SKM-1 (cell line): ENCODE measurements around the gene ABCD2.
"Not testable (repeated sequence)": the region's sequence is repeated elsewhere in the genome, so short reads cannot be mapped to it uniquely, and the experiment has no call there.

Experiments used
- DNase-seq: peaks from one replicate; lab custom pipeline; 2025; ENCODE audit not compliant: unreplicated experiment; lab: John Stamatoyannopoulos, UW

The ABCD2 gene

DNA sequence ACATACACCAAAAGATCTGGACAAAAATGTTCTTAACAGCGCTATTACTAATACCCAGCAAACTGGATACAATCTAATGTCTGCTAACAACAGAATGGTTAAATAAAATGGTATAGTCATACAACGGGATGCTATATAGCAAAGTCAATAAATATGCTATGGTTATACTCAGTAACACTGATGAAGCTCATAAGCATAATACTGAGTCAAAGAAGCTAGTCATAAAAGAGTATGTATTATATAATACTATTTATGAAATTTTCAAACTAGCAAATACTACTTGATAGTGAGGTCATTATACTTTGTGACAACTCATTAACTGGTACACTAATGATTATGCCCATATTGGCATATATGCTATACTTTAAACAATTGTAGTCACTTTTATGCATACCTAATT is 7.4 kb downstream of the ABCD2 start:
- DNase-seq, result no peak

DNA sequence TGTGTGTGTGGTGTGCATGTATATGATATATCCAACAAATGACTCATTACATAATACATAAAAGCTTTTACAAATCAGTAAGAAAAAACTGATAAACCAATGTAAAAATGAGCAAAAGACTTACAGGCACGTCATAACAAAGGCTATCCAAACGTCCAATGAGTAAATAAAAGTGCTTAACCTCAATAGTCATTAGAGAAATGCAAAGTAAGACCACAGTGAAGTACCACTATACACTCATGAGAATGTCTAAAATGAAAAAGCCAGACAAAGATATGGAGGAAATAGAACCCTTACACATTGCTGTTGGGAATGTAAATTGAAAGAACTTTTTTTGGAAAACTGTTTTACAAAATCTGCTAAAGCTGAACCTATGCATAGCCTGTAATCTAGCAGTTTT is 7.8 kb downstream of the ABCD2 start:
- no peak for DNase-seq

DNA sequence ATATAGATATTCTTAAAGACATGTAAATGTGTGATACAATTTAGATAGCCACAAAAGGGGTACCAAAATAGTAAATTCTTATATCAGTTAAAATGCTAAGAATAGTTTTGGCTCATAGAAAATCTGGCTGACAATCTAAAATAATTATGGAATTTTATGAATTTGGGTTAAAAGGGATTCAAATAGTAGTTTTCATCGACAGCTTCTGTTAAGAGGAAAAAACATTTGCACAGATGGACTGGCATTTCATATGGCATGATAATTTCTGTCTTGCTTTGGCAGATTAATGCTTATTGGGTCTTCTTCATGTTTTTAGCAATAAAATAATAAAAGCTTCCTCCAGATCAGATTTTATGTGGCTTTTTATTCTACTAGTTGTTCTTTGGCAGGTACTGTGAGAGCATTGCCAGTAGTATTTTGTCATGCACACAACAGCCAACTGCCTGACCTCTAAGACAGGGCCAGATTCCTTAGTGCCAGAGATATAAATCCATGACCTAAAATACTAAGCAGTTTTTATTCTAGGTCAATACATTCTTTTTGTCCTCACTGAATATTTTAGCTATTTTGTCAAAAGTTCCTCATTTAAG is 9.1 kb downstream of the ABCD2 start:
- no peak for DNase-seq

DNA sequence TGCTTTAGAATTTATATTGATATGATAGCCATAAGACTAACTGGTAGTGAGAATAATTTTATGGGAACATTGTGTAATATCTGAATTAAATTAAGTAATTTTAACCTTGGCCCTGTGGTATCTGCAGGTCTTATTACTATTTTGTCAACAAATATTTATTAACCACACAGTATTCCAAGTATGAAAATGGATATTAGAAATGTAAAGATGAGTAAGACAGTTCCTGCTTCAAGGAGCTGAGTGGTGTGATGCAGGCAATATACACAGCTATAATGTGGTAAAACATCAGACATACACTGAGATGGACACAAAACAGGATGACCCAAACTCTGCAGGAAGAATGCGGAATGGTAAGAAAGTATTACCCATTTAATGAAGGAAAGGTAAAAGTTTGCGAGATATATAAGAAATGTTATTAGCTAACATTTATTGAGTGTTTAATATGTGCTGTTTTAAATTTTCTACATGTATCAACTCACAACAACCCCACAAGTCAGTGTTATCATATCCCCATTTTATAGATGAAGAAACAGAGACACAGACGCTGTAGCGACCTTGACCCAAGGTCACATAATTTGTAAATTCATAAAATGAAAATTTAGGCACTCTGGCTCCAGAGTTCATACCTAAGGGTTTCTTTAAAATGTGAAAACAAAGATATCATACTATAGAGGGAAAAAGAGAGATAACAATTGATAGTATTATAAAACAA is 12.7 kb downstream of the ABCD2 start:
- no peak for DNase-seq

DNA sequence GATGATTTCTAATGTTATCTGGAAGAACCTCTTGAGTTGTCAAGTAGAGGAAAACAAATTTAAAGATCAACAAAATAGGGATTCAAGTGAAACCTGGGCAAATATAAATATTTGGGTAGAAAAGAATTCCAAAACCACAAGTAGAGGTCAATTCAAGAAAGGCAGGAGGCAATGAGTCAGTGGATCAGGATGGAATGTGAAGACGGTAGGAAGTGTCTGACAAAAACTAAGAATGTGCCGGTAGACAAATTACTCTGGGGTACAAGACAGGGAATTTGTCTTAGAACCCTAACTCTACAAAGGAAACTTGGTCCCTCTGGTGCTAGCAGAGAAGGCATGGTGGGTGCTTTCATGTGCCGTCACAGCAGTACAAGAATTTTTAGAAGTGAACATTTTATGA is 13.6 kb downstream of the ABCD2 start:
- no peak for DNase-seq

DNA sequence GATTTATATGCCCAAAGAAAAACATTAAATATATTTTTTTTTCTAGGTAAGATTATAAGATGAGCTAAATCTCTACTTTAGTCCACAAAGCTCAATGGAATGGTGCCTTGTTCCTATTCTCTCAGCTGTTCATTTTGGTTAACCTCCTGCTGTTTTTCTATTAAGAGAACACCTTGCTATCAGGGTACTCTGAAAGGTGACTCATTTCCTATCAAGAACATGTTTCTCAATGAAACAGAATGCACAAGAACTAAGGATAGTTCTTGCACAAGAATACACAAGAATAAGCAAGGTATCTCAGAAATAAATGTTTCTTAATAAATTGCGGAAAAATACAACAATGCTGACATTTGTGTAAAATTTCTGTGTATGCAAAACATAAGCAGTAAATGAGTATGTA is 14.1 kb downstream of the ABCD2 start:
- no peak for DNase-seq

DNA sequence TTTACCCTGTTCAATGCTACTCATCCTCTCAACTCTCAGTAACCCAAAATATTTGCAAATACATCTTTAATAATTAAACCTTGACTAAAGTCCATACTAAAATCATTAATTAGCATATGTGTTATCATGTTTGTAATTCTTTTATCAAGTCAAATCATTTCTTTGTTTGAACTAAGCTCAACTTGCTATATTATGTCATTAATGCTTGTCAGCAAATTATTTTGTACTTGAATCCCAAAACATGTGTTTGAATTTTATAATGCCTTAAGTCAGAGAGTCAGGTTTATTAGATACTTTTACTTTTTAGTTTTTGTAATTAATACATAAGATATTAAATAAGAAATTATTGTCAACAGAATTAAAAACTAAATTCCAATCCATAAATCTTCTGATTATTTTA is 16.5 kb downstream of the ABCD2 start:
- no peak for DNase-seq

DNA sequence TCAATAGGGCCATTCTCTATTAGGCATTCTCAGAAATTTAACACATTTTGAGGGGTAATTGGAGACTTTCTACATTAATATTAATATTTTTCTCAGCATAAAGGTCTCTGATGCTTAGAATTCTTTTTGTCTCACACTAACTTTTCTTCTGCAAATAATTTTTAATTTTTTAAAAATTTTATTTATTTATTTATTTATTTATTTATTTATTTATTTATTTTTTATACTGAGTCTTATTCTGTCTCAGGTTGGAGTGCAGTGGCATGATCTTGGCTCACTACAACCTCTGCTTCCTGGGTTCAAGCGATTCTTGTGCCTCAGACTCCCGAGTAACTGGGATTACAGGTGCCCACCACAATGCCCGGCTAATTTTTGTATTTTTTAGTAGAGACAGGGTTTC is 17.7 kb downstream of the ABCD2 start:
- DNase-seq, result not testable (repeated sequence)

DNA sequence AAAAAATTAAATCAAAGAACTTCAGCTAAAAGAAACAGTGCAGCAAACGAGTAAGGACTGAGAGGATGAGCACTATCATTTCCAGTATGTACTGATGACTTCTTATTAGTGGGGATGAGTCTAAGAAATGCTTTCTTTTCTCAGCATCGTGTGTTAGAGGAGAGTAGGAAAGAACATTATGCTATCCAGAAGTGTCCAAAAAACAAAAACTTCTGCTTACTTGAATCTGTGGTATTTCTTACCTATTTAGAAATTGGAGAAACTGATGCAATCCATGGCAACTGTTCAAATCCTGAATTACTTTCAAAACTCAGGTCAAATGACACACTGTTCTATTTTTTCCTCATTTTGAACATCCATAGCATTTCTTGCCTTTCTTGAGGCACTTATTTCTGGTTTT is 23.7 kb downstream of the ABCD2 start:
- no peak for DNase-seq

DNA sequence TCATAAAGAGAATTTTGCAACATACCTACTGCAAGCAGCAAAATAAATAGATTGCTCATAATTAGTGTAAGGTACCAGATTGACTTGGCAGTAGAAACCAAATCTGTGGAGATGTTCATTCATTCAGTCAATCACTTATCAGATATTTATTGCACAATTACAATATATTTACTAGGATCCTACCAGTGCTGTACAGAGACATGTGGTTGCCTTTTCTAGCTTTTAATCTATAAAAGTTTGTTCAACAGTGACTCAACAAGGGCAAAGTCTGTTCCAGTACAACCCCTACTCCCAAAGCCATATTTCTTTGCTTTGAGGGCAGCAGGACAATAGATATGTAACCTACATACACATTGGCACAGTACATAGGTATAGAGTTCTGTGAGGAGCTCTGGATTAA is 27.3 kb downstream of the ABCD2 start:
- DNase-seq, result no peak

DNA sequence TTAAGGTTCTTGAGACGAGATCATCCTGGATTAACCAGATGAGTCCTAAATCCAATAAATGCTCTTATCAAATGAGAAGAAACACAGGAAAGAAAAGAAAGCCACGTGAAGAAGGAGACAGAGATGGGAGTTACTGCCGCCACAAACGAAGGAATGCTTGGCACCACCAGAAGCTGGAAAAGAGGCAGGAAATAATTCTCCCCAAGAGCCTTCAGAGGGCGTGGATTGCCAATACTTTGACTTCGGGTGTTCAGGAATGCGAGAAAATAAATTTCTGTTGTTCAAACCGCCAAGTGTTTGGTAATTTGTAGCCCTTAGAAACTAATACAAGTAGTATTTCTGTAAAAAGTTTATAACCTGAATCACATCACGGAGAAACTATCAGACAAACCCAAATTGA is 31.3 kb downstream of the ABCD2 start:
- no peak for DNase-seq

DNA sequence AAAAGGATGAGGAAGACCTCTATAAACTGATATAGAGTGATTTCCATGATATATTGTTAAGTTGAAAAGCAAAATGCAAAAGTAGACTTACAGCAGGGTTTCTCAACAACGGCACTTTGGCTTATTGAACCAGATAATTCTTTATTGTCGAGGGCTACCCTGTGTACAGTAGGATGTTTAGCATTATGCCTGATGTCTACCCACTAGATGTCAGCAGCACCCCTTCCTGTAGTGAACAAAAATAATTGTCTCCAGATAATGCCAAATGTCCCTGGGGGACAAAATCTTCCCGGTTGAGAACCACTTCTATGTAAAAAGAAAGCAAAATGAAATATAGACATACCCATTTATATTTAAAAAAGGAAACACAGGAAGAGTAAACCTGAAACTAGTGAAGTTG is 32.4 kb downstream of the ABCD2 start:
- DNase-seq, result no peak

DNA sequence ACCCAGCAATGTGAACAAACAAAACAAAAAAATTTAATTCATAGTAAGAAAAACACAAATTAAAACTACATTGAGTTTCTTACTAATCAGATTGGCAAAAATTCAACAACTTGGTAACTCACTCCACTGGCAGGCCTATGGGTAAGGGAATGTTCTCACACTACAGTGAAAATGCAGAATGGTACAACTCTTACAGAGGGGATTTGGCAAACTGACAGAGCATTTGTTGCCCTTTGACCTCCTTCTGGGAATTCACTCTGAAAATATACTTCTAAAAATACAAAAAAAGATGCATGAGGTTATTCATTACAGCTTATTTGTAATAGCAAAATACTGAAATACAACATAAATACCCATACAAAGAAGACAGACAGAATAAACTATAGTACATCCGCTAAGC is 32.8 kb downstream of the ABCD2 start:
- DNase-seq, result no peak

DNA sequence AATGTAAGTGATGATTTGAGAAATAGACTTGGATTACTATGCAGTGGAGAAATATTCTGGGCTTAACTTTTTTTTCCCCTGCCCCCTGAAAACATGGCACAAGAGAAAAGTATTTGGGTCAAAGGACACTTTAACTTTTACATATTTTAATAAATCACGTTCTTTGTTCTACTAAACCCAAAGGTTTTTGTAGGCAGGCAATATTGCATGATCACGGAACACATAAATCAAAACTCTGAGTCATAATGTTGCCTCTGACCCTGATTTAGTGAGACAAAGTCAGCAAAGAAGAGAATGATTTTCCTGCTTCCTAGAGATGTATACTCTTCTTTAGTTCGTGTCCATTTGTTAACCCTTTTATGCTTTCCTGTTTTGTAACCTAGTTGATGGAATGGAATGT is 38.0 kb downstream of the ABCD2 start:
- no peak for DNase-seq

DNA sequence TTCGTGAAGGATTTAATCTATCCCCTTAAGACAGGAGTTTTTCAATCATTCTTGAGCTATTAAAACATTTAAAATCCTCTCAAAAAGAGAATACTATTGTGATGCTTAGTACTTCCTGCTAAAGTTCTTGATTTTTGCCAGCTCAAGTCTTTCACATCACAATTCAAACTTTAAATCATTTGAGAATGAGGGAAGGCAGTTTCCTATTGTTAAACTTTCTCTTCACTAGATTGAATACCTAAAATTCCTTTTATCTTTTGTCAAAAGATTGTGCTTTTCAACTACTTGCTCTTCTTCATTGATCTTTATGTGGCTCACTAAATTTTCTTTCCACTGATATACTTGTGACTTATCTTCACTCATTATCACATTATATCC is 44.1 kb downstream of the ABCD2 start:
- no peak for DNase-seq

DNA sequence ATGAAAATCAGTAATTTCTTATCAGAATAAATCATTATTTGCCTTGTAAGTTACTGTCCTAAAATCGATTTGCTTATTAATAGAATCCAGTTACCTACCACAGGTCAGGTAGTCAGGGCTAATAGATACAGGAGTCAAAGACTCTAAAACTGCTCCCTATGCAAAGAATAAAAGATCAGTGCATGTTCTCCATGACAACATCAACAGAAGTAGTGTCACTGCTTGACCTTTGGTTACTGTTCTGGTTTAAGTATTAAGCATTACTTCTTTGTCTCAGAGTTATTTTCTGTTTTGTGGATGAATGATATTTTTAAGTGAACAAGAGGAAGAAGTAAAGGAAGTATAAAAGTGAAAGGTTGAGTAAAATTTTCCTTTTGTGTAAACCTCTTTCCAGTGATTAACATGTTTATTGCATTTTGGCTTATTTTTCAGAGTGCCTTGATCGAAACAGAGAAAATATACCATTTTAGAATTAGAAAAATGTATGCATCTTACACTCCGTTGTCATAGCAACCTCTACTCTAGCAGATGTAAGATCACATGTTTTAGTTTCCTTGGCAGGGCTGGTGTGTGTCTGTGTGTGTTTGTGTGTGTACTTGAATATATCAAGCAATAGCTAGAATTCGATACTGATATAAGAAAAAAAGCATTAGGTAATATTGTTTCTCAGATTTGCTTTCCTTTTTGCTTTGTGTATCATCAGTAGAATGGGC is 44.7 kb downstream of the ABCD2 start:
- DNase-seq, result no peak

DNA sequence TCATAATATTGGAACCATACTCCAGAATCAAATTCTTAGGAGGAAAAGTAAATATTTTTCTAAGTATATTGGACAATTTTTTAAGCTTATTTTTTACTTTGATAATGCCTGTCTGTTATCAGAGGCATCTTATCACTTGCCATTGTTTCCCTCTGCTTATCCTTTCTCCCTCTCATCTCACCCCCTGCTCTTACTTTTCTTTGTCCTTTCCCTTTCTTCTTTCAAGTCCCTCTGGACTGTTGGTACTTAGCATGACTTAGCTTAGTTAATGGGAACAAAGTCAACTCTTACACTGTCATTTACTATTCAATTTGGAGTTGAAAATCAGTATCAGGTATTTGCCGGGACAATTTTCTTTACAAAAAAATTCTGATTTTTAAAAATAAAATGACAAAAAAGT is 45.2 kb downstream of the ABCD2 start:
- DNase-seq, result no peak

DNA sequence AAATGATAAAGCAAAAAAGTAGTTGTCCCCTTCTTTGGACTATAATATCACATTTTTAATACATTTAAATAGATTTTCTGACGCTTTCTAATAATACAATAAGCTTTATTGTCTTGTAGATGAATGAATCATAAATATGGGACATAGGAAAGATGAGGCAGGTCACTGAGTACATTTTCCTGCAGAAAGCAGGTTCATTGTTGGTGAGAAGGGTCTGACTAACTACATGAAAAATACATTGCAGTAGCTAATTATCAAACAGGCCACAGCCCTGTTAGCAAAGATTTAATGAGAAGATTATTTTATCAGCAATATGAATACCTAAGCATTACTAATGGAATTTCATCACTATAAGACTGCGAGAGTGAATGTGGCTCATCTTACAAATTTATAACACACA is 45.6 kb downstream of the ABCD2 start:
- DNase-seq, result no peak

DNA sequence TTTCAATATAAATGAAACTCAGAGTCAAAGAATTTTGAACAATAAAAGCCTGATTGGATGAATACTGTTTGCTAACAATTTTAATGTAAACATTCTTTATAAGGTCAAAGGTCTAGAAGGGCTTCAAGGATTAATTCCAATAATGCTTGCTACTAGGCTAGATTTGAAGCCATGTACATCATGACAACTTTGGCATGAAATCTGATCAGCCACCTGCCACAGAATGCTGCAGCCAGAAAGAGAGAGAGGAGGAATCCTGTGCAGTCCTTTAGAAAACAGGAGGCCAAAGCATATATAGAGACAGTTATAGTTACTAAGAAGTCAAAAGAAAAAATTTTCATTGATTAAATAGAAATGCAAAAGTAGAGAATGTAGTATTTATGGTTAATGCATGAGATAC is 47.1 kb downstream of the ABCD2 start:
- DNase-seq, result no peak

DNA sequence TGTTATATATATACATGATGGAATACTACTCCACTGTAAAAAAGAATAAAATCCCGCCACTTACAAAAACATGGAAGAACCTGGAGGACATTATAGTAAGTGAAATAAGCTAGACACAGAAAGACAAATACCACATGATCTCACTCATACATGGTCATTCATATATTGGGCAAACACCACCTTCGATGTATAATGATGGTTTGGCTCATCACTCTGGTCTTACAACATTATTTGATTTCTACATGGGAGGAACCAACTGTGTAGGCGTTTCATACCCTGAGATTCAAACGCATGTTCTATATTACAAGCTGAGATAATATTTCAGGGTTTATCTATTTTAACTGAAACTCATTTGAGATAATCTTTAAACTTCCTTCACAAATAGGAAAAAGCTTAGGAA is 48.3 kb downstream of the ABCD2 start:
- no peak for DNase-seq

DNA sequence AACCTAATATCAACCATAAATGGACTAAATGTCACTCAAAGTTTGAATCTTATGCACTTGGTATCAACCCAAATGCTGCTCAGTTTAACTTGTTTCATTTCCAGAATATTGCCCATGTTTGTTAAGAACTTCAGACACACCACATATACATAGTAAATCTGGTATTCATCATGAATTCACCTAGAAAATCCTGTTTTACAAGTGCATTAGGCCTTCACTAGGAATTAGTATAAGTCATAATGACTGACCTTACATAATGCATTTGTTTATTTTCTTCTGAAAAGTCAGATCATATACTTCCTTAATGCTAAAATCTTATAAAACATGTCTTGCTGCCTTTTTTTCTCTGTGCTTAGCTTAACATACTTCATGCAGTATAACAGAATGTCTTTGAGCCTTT is 66.1 kb downstream of the ABCD2 start:
- no peak for DNase-seq

DNA sequence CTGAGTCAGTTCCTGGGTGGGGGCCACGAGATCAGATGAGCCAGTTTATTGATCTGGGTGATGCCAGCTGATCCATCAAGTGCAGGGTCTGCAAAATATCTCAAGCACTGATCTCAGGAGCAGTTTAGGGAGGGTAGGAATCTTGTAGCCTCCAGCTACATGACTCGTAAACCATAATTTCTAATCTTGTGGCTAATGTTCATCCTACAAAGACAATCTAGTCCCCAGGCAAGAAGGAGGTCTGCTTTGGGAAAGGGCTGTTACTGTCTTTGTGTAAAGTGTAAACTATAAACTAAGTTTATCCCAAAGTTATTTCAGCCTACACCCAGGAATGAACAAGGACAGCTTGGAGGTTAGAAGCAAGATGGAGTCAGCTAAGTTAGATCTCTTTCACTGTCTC is 75.4 kb downstream of the ABCD2 start:
- DNase-seq, result not testable (repeated sequence)

DNA sequence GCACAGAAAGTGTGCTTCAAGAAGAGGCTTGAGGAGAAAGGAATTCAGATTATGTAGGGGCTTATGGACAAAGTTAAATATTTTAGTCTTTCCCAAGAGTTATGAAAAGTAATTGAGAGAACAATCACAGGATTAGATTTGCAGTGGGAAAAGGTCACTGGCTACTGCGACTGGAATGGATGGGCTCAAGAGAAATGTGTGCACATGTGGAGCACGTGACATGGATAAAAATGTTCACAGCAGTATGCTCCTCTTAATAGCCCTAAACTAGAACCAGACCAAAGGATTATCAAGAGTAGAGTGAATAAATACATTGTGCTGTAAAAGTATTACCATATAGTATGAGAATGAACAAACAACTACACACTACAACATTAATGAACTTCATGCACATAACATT is 78.1 kb downstream of the ABCD2 start:
- DNase-seq, result no peak
